Right cardiac atrium (tissue), 5 donors: Measurements from ENCODE around the gene SLC39A6. TPM values are rescaled to one million over a fixed set of nuclear protein-coding genes. Genes with fewer than 3 reads are reported as not detected.
"Not testable (repeated sequence)": the region's sequence is repeated elsewhere in the genome, so short reads cannot be mapped to it uniquely, and the experiment has no call there.

Experiments
- ATAC-seq, 2 donors: fragments of 200-7000 bp; cut with Tn5 transposase; one replicate each; pipeline versions ENCODE4 v1.8.0 to v1.9.1; 2020; ENCODE audit warnings: moderate library complexity in 2 of 2, mild to moderate bottlenecking in 1 of 2
- DNase-seq, 3 donors: peaks; one replicate each; pipeline ENCODE4 v3.0.0-alpha.2; 2020
- H3K27ac ChIP-seq: one replicate; pipeline ENCODE4 v1.5.1; 2013; ENCODE audit warnings: mild to moderate bottlenecking, low read length, control low read depth, moderate library complexity
- H3K27me3 ChIP-seq: one replicate; pipeline ENCODE4 v1.6.1; 2013; ENCODE audit not compliant: control insufficient read depth, insufficient read depth
- H3K4me1 ChIP-seq: one replicate; pipeline ENCODE4 v1.6.1; 2013; ENCODE audit warnings: low read length; ENCODE audit not compliant: control insufficient read depth, insufficient read depth
- H3K4me3 ChIP-seq: one replicate; pipeline ENCODE4 v1.5.1; 2013; ENCODE audit warnings: low read length, control low read depth
- H3K9me3 ChIP-seq: one replicate; pipeline ENCODE4 v1.6.1; 2013; ENCODE audit warnings: low read length; ENCODE audit not compliant: control insufficient read depth
- WGBS: extraction: QIAGEN DNeasy Blood & Tissue Kit; methylation state at CpG from one replicate; pipeline ENCODE4 v1.1.7; 2013; 5-methylcytosine and 5-hydroxymethylcytosine counted together
- intact Hi-C, 4 donors: fragments of 100-400 bp; cut with DNase I; formaldehyde crosslinking; loops; one replicate each; pipeline versions ENCODE4 v1.11.0 to v1.14.0; 2022 to 2023
- polyA plus RNA-seq: library from polyadenylated mRNA; stranded (reverse); fragments of 200-250 nt; gene quantifications from one replicate; pipeline ENCODE4 v1.2.3, GENCODE V29; 2013
- total RNA-seq, 4 donors: library from RNA; stranded (reverse); fragmentation: NEBNext Ultra II Directional; extraction: Animal tissue kit (Norgen Biotek cat#: 25700); gene quantifications; one replicate each; pipeline ENCODE4 v1.2.1, GENCODE V29; 2021
- donor health status: healthy with polysubstance abuse.
- donor health status: DM: no; HTN: yes; CAD: no.
- donor health status: DM: no; HTN: no; CAD: no.
- donor health status: DM: no; HTN: yes; CAD: no; lungs with severe emphysema.
- donor health status: DM: yes; HTN: yes; CAD: no.

The SLC39A6 gene
- total and polyA plus RNA-seq, 5 donors, result 5.5 to 17.1 (median 14.0) TPM

DNA sequence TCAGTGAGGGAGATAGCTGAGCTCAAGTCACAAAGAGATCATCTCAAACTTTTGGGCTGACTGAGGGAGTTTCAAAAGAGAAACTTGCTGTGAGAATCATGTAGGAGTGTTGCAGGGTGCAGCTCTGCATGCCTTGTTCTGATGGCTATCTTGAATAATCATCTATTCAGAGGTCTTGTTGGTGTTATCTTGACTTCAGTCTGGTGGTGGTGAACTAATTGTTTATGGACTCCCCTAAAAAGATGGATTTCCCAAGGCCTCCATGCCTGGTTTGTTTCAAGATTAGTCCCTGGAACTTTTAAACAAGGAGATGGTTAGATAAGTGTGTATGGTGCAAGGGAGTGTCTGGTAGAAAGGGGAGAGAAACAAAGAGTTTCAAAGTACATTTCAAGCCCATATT is 29.8 kb downstream of the SLC39A6 start:
- Histone ChIP-seq H3K27me3 (no peaks in the 10 kb centered on the region), H3K9me3 (no peaks in the 10 kb centered on the region), H3K4me3 (no peak overlapping the region), H3K27ac (no peak overlapping the region), H3K4me1 (no peaks in the 10 kb centered on the region)
- no peak for ATAC-seq
- intact Hi-C loops, result loop anchor here in 1 of 4 donors (5.0 kb wide), 1 partner anchor 183 kb away; no protein-coding TSS in a partner anchor
- no peak for DNase-seq

DNA sequence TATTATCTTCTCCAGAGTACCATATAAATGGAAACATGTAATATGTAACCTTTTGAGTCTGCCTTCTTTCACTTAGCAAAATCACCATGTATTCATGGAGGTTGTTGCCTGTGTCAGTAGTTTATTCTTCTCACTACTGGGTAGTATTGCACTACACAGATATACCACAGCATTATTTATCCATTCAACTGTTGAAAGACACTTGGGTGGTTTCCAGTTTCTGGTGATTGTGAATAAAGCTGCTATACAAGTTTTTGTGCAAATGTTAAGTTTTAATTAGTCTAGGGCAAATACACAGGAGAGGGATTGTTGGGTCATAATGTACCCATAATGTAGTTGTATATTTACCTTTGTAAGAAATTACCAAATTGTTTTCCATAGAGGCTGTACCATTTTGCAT is 32.2 kb downstream of the SLC39A6 start:
- intact Hi-C loops, result loop anchor here in 2 of 4 donors (2.0 to 5.0 kb wide), 2 partner anchors 185 to 188 kb away; no protein-coding TSS in a partner anchor
- DNase-seq (no peak), ATAC-seq (no peak)
- no peaks in the 10 kb centered on the region for H3K4me1 ChIP-seq
- H3K4me3 ChIP-seq, result no peak overlapping the region
- H3K27ac ChIP-seq, result no peak overlapping the region
- H3K9me3 ChIP-seq, result no peaks in the 10 kb centered on the region
- no peaks in the 10 kb centered on the region for H3K27me3 ChIP-seq

- intact Hi-C loops, result loop anchor here in 3 of 4 donors (2.0 to 5.0 kb wide), 2 partner anchors 186 to 189 kb away; no protein-coding TSS in a partner anchor
- WGBS, result 18% methylated on average over 1 of the region's 1 CpG
- DNase-seq (no peak), ATAC-seq (no peak)
- H3K4me1 ChIP-seq, result no peaks in the 10 kb centered on the region
- H3K9me3 ChIP-seq, result no peaks in the 10 kb centered on the region
- no peaks in the 10 kb centered on the region for H3K27me3 ChIP-seq
- no peak overlapping the region for H3K27ac ChIP-seq
- no peak overlapping the region for H3K4me3 ChIP-seq
These were observed 33.1 kb downstream of the SLC39A6 start for GRCh38 chr18:36095936-36096519.

DNA sequence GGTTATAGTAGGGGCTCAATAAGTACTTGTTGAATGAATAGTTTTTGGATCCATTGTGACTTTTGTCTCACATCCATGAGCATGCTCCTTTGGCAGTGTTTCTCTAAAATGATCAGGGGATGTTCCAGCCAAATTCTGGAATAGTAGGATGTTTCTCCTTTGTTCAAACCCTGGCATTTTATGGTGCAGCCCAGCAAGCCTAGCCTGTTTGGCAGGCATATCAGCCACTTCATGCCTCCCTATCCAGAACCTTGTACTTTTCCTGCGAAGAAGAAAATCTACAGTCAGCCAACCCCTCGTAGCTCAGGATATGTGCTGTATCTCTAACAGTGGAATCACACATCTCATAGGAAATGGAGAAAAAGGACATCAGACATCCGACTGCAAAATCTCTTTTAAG is 34.7 kb downstream of the SLC39A6 start:
- no peak for ATAC-seq
- WGBS, result 56% methylated on average over 3 of the region's 3 CpGs
- intact Hi-C loops, result loop anchor here in 1 of 4 donors (2.0 kb wide), 1 partner anchor 190 kb away; no protein-coding TSS in a partner anchor

DNA sequence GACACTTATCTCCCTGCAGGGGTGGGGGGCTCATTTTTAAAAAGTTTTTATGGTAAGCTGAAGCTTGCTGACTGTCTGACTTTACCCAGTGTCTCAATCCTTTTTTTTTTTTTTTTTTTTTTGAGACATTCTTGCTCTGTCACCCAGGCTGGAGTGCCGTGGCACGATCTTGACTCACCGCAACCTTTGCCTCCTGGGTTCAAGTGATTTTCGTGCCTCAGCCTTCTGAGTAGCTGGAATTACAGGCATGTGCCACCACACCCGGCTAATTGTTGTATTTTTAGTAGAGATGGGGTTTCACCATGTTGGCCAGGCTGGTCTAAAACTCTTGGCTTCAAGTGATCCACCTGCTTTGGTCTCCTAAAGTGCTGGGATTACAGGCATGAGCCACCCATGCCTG is 37.0 kb downstream of the SLC39A6 start:
- H3K9me3 ChIP-seq, H3K27ac ChIP-seq, DNase-seq, H3K4me1 ChIP-seq, H3K4me3 ChIP-seq, intact Hi-C loops, H3K27me3 ChIP-seq, ATAC-seq: not testable (repeated sequence)
- WGBS, result 70% methylated on average over 5 of the region's 5 CpGs

More for the DNA sequence above, 34.7 kb downstream of the SLC39A6 start:
- Histone ChIP-seq H3K27me3 (no peaks in the 10 kb centered on the region), H3K9me3 (no peaks in the 10 kb centered on the region), H3K4me3 (no peak overlapping the region), H3K4me1 (no peaks in the 10 kb centered on the region), H3K27ac (no peak overlapping the region)
- no peak for DNase-seq

GRCh38 chr18:36089001-36089400 is 40.1 kb downstream of the SLC39A6 start:
- no peak overlapping the region for H3K27ac ChIP-seq
- H3K9me3 ChIP-seq, result no peaks in the 10 kb centered on the region
- intact Hi-C loops, result no loop called here
- 85% methylated on average over 6 of the region's 6 CpGs for WGBS
- DNase-seq, result no peak
- ATAC-seq, result no peak
- no peaks in the 10 kb centered on the region for H3K4me1 ChIP-seq
- no peaks in the 10 kb centered on the region for H3K27me3 ChIP-seq
- no peak overlapping the region for H3K4me3 ChIP-seq

- Histone ChIP-seq H3K4me1 (no peaks in the 10 kb centered on the region), H3K27ac (no peak overlapping the region), H3K9me3 (no peaks in the 10 kb centered on the region), H3K4me3 (no peak overlapping the region), H3K27me3 (no peaks in the 10 kb centered on the region)
- ATAC-seq (no peak), DNase-seq (no peak)
- intact Hi-C loops, result no loop called here
- 82% methylated on average over 2 of the region's 2 CpGs for WGBS
These were observed 40.9 kb downstream of the SLC39A6 start for GRCh38 chr18:36088256-36088655.

- no peaks in the 10 kb centered on the region for H3K4me1 ChIP-seq
These were observed 43.0 kb downstream of the SLC39A6 start for GRCh38 chr18:36086186-36086585.

GRCh38 chr18:36085195-36085594 is 43.9 kb downstream of the SLC39A6 start:
- no peaks in the 10 kb centered on the region for H3K4me1 ChIP-seq
- no peak for DNase-seq
- no peaks in the 10 kb centered on the region for H3K9me3 ChIP-seq
- WGBS, result 80% methylated on average over 4 of the region's 4 CpGs
- intact Hi-C loops, result no loop called here
- no peak overlapping the region for H3K4me3 ChIP-seq
- H3K27me3 ChIP-seq, result no peaks in the 10 kb centered on the region
- ATAC-seq, result no peak
- H3K27ac ChIP-seq, result no peak overlapping the region

More at GRCh38 chr18:36086186-36086585, 43.0 kb downstream of the SLC39A6 start:
- Histone ChIP-seq H3K27me3 (no peaks in the 10 kb centered on the region), H3K4me3 (no peak overlapping the region), H3K27ac (no peak overlapping the region), H3K9me3 (no peaks in the 10 kb centered on the region)
- ATAC-seq (no peak), DNase-seq (no peak)
- intact Hi-C loops, result no loop called here
- 78% methylated on average over 8 of the region's 8 CpGs for WGBS

- DNase-seq, result no peak
- H3K27ac ChIP-seq, result no peak overlapping the region
- no peak overlapping the region for H3K4me3 ChIP-seq
- 67% methylated on average over 2 of the region's 2 CpGs for WGBS
- no peak for ATAC-seq
- no peaks in the 10 kb centered on the region for H3K4me1 ChIP-seq
- intact Hi-C loops, result loop anchor here in 1 of 4 donors (5.0 kb wide), 1 partner anchor 34 kb away; no protein-coding TSS in a partner anchor
- H3K9me3 ChIP-seq, result no peaks in the 10 kb centered on the region
- H3K27me3 ChIP-seq, result no peaks in the 10 kb centered on the region
These were observed 45.4 kb downstream of the SLC39A6 start for GRCh38 chr18:36083729-36084128.

DNA sequence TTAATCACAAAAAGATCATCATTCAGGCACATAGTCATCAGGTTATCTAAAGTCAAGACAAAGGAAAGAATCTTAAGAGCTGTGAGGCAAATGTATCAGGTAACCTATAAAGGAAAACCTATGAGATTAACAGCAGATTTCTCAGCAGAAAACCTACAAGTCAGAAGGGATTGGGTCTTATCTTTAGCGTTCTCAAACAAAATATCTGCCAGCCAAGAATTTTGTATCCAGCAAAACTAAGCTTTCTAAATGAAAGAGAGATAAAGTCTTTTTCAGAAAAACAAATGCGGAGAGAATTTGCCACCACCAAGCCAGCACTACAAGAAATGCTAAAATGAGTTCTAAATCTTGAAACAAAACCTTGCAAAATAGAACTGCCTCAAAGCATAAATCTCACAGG is 48.0 kb downstream of the SLC39A6 start:
- not testable (repeated sequence) for DNase-seq, H3K4me3 ChIP-seq, H3K27ac ChIP-seq, H3K9me3 ChIP-seq, H3K27me3 ChIP-seq, H3K4me1 ChIP-seq, ATAC-seq
- 85% methylated on average over 2 of the region's 2 CpGs for WGBS
- intact Hi-C loops, result loop anchor here in 1 of 4 donors (5.0 kb wide), 1 partner anchor 36 kb away; no protein-coding TSS in a partner anchor
